CD4-positive, alpha-beta T cell treated with Interleukin-15 for 1 hour (primary cell): ENCODE results near the gene ITGB5.
"Not testable (repeated sequence)": the region's sequence is repeated elsewhere in the genome, so short reads cannot be mapped to it uniquely, and the experiment has no call there.

Source experiments
- DNase-seq: peaks from one replicate; pipeline ENCODE4 v3.0.0-alpha.2; 2020

The ITGB5 gene

DNA sequence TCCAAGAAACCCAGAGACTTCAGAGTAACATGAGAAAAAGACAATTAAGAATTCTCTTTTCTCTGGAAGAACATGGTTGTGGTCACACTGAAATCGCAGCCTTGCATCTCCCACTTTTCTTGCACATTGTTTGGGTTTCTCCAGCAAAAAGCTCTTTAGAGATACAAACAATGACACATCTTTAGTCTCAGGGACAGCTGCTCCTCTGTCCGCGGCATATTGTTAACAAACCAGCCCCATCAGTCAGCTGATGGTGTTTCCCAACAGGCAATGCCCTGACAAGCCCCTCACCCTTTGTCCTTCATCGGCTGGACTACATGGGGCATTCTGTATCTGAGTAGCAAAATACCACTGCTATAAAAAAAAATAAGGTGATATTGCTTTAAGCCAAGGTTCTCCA is 103.5 kb downstream of the ITGB5 start:
- DNase-seq, result no peak

DNA sequence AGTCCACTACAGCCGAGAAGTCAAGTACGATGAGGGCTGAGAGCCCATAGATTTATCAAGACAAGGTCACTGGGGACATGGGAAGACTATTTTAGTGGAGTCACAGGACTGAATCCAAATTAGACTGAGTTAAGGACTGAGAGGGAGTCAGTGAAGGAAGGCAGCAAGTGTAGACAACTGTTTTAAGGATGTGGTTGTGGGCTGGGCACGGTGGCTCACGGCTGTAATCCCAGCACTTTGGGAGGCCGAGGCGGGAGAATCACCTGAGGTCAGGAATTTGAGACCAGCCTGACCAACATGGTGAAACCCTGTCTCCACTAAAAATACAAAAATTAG is 104.8 kb downstream of the ITGB5 start:
- not testable (repeated sequence) for DNase-seq

DNA sequence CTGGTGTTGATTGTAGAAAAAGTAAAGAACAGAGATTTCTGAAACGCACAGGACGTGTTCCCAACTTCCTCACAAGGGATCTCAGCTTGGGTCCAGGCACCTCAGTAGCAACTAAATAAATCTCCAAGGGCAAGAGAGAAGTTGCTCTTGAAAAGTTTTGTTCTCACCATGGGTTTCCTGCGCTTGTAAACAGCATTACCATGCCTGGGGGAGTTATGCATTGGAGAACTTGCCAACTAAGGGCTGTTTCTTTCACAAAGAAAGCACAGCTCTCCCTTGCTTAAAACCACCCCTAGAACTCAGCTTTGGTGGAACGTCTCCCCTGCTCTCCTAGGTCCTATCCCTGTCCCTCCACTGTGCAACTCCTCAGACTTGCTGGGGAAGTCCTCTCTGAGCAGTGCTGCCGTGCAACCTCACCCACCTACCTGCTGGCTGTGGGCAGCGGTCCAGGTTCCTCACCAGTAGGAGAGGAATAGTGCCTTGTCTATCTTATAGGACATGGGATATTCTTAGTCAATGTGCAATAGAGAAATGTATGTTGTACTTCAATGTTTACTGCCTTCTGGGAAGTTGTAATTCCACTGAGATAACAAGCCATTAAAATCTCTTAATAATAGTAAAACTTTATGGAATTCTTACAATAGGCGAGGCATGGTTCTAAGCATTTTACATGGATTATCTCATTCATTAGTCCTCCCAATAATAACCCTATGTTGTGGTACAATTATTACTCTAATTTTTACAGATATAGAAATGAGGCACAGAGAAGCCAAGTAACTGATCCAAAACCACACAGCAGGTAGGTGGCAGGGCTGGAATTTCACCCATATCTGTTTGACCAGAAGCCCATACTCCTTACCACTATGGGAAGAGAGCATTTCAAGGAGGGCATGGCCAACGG is 105.4 kb downstream of the ITGB5 start:
- DNase-seq, result no peak

DNA sequence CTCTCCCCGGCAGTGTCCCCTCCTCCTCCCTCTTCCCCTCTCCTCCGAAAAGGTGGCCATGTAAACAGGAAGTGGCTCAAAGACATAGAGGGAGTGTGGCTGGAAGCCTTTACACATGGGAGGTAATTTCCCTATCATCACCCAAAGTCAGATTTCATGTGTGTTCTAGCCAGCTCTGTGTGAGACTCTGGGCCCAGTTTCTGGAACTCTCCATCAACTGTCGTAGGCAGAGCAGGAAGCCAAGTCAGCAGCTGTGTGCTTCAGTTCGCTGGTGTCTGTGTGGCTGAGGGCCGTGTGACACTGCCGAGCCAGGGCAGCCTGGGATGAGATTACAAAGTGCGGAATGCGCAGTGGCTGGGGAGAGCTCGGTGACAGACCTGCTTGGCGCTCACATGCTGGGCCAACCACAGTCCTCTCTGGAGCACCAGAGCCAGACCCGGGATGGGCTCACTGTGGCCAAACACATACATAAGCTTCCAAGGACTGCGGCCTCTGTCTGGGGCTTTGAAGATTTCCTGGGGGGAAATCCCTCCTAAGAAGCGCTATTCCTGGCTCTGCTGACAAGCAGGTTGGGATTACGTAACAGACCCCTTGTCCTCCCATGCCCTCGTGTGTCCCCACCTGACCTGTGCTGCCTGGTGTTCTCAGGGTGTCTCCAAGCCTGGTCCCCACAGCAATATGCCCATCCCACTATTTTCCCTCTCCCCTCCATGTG is 106.2 kb downstream of the ITGB5 start:
- no peak for DNase-seq

DNA sequence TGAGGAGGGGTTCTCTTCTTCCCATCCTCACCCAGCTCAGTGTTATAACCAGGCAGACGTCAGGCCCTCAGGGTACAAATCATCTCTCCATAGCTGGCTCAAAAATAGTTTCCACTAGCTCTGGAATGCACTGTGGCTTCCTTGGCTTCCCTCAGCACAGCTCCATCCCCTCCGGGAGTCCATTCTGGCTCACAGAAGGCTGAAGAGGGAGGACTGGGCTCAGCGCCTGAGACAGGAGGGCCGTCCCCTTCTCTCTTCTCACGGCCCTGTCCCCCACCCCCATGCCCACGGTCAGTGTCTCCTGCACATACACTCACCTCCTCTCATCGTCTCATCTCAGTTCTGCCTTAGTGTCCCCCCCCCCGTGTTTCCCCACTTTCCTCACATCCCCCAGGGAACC is 106.8 kb downstream of the ITGB5 start:
- no peak for DNase-seq

DNA sequence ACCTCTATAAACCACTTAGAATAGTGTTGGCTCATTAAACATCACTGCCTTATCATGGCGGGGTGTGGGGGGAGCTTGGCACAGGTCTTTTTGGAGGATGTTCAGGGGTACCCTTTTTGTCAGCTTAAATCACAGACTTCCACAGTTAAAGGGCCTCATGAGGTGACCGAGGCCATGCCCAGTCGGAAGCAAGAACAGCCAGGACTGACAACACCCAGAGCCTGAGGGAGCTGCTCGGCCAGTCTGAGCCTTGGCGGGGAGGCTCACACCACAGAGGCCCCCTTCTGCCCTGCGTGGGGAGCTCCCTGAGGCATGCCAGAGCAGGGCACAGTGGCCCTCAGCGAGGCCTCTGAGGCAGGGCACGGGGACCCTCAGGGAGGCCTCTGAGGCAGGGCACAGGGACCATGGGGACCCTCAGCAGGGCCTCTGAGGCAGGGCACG is 107.4 kb downstream of the ITGB5 start:
- DNase-seq, result no peak

DNA sequence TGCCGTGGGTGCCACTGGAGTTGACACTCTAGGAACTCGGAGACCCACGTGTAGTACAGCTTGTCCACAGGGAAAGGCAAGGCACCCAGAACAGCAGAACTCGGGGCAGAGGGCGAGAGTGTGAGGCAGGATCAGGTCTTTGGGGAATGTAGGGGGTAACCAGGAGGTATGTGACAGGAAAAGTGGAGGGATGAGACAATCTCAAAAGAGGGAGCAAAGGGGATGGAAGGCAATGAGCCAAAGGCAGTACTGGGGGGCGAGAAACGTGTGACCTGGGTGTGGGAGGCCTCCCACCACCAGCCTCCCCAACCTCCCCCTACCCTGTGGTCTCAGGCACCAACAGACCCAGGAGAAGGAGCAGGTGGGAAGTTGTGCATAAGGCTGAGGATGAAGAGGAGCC is 108.0 kb downstream of the ITGB5 start:
- DNase-seq, result no peak

DNA sequence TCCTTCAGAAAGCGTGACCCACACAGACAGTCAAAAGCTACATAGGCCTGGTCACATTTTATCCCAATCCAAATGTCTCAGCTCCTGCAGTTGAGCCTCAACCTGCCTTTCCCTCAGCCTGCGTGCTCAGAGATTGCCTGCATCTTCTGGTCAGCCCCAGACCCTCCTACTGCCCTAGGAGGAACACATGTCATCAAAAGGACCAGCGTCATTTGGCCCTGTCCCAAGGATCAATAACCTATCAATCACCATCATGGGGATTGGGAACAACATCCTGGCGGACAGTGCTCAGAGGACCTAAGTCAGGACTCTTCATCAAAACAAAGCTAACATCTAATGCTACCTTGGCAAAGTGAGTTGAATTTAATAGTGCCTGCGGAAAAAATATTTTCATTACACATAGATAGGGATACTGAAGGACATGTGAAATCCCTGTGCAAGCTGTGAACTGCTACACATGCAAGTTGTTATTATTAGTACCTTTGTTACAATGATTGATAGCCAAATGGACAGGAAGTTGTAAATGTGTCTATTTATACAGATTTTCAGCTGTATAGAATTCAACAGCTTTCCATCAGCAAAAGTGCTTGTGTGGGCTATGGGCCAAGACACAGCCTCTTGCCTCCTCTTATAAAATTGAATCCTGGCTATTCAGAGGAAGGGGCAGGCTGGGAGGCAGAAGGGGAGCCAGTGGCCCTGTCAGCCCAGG is 109.2 kb downstream of the ITGB5 start:
- DNase-seq, result no peak

DNA sequence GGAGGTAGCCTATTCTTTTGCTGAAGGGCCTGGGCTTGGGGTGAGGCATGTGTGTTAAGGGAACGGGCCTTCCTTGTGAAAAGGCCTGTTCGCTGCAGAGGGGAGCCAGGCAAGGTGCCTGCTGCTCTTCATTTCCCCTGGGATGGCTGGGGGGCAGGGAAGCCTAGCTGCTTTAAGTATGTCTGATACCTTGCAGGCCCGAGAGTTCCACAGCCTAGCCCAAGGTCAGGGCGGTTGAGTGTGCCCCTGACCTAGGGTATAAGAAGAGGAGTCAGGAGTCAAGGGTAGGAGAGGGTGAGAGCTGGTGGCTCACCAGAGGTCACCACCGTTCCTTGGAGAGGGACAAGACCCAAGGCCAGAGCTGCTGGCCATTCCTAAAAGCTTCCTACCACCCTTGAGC is 110.3 kb downstream of the ITGB5 start:
- DNase-seq, result no peak

DNA sequence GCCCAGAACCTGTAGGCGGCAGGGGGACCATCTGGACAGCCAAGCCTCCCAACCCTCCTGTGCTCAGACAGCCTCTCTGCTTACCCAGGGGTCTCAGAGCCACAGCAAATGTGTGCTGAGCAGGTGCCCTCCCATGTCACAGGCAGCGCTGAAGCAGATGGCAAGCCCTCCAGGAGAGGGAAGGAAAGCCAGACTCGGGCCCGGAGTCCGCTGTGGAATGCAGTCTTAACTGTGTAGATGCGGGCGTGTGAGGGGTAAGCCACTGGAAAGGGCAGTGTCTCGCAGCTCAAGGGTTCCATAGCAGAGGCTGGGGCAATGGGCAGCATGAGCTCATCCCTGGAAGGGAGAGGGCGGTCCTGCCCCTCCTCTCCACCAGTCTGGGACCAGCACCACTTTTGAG is 111.3 kb downstream of the ITGB5 start:
- no peak for DNase-seq

DNA sequence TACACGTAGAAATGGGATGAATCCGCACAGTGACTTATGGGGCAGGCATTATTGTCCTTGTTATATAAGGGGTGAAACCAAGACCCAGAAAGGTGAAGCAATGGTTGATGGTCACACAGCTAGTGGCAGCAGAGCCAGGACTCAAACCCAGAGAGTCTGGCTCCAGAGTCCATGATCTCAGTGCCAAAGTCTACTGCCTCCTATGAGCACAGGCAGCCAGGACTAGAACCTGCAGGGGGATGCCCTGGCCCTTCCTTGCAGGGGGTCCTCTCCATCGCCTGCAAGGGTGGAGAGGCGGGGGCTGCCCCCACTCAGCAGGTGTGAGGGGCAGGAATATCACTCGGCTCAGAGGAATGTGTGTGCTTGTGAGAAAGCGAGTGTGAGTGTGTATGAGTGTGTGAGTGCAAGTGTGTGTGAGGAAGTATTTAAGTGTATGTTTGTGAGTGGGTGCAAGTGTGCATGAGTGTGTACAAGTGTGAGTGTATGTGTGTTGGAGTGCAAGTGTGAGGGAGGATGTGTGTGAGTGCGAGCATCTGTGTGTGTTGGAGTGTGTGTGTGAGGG is 112.2 kb downstream of the ITGB5 start:
- no peak for DNase-seq

DNA sequence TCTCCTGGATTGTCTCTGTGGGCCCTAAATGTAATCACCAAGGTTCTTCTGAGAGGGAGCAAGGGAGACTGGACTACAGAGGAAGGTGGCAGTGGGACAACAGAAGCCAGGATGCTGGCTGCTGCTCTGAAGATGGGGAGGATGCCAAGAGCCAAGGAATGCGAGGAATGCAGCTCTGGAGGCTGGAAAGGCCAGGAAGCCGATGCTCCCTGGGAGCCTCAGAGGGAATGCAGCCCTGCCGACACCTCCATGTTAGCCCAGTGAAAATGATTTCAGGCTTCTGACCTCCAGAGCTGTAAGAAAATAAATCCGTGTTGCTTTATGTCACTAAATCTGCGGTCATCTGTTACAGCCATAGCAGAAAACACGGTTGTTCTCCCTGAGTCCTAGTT is 112.8 kb downstream of the ITGB5 start:
- no peak for DNase-seq

DNA sequence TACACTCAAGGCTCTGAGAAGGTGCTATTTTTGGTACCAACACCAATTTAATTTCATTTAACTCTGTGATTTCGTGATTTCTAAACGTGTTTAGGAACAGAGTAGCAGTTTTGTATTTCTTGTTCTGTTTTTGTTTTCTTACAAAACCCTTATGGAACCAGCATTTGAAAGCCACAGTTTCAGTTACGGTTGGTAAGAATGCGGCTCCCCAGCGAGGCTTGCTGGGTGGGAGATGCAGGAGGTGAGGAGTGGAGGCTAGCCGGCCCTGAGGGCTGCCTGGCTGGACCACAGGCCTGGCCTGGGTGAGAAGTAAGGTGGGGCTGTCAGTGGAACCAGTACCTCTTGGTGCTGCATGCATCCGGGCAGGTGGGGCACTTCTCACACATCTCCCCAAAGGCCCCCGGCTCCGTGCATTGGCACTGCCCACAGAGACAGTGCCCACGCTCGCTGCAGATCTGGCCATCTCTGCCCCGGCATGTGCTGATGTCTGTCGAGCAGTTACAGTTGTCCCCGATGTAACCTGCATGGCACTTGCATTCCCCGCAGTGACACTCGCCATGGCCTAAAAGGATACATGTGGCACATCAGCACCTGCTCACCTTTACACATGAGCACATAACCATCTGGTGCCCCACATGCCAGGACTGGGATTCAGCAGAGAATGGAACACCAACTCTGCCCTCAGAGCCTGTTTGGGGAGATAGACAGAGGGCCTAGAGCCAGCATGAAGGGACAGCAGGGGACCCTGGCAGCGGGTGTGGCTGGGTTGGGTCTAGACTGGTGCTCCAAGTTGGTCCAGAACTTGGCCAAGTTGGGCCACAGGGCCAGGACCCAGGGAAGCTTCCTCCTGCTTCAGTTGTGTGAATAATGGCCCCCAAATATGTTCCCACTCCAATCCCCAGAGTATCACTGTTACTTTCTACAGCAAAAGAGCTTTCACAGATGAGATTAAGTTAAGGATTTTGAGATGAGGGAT is 113.5 kb downstream of the ITGB5 start:
- no peak for DNase-seq

DNA sequence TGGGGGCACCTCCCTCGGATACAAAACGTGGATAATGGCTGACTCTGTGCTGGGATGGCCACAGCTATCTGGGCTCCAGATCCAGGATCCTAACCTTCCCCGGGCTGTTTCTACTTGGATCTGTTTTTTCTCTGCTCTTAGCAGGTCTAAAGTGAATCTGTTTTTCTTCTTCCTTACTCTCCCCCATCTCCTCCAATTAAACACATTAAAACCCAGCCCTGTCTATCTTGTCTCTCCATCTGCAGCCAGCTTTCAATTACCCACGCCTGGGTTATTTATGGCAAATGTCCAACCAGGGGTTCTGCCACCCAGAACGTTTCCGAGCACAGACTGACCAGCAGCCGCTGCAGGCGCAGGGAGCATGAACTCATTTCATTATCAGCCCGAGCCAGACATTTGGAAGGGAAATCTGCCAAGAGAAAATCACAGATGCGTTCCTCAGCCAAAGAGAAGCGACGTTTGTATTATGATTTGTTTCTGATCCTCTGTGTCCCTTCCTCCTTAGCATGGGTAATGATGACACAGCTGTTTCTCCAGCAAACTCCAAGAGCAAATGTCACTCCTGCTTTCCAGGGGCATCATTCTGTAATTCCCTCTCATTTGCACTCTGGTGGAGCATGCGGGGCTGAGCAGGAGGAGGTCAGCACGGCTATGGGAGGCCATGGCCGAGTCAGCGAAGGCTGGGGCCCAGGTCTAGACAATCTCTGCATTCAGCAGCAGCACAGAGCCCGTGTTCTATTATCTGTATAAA is 114.9 kb downstream of the ITGB5 start:
- DNase-seq, result no peak

DNA sequence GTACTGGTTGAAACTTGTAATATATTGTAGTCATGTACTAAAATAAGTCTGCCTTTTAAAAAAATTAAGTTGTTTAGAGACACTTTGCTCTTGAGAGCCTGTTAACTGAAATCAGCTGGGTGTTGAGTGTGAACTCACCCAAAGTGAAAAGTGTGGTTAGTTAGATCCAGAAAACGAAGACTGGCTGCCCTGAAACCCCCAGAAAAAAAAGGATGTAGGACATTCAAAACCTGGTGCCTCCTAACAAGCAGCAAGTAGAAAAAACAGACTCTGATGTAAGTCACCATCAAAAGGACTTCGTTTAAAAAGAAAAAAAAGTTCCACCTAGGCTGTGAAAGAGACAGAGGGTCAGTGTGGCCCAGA is 116.1 kb downstream of the ITGB5 start:
- DNase-seq, result no peak

DNA sequence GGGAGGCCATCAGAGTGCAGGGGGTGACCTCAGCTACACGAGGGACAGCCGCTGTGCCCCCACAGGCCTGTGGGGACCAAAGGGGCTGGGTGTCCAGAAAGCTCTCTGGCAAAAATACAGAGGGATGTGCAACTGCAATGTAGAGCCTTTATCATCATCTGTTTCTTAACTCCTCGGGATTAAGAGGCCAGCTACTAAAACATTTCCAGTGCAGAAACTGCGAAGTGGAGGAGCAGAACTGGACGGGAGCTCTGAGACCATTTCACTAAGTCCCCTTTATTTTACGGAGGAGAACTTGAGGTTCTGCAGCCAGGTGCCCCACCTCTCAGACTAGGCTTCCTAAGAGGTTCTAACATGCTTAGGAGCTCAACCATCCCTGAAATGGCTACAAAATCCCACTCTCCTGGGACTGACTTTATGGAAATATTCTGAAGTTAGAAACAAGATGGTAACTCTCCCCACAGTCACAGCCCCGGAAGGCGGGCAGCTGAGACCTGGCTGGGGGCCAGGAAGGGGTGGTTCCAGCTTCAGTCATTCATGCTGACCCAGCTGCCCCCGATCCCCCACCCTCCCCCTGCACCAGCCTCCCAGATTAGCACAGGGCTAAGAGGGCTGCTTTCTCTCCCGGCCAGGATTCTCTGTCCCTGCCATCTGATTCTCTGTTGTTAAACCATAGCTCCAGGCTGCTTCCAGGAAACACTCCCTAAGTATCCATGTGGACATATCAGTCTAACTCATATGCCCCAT is 116.7 kb downstream of the ITGB5 start:
- no peak for DNase-seq

DNA sequence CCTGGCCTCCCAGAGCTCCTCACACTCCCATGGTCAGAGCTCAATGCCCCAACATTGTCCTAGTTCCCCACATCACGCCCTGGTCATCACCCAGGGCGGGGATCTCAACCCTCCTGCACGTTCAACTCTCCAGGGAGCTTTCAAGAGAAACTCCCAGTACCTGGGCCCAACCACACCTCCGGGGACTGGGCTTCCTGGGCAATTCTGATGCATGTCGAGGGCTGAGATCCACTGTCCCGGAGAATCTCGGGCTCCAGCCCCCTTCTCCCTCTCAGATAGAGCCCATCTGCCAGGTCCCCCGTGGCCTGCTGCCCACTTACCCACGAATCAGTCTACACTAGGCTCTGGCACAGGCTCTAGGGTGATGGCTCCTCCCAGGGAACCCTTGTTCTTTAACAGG is 117.7 kb downstream of the ITGB5 start:
- no peak for DNase-seq

DNA sequence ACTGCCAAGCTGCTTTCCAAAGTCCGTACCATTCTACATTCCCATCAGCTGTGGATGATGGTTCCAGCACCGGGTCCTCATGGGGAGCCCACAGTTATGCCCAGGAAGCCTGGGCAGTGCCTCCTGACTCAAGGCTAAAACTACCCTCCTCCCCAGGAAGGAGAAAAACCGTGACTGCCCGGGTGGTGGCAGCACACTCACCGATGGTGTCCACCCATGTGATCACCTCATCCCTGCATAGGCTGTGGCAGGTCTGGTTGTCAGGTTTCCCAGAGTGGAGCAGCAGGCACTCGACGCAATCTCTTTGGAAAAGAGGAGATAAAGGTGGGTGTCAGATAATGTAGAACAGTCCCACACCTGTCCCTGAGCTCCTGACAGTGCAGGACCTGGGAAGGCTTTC is 118.4 kb downstream of the ITGB5 start:
- DNase-seq, result no peak

DNA sequence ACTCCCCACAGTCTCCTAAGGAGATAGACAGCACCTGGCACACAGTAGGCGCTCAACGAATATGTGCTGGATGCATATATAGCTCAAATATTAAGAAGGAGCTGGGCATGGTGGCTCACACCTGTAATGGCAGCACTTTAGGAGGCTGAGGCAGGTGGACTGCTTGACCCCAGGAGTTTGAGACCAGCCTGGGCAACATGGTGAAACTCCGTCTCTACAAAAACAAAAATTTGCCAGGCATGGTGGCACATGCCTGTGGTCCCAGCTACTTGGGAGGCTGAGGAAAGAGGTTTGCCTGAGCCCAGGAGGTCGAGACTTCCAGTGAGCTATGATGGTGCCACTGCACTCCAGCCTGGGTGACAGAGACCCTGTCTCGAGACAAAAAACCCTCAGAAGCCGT is 119.5 kb downstream of the ITGB5 start:
- DNase-seq, result no peak

DNA sequence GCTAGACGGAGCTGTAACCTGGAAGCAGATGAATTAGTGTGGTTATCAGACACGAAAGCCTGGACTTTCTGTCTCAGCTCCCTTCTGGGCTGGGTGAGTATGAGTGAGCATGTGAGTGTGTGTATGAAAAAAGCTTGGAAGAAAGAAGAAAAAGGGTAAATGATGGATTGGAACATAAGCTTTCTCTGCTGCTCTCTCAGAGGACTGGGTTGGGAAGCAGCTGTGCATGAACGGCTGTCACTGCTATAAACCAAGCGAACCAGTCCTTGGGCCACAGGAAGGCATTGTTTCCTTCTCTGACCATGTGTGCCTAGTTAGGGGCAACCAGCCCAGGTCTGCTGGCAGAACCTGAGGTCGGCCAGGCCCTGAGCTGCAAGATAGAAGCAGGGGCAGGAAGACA is 119.9 kb downstream of the ITGB5 start:
- DNase-seq, result no peak
